OCI-LY1 (cell line): ENCODE results near the gene RNF34.
A peak's percentile ranks its signal among the peaks of the same experiment; 100 is the strongest.

Experiments
- H2AFZ ChIP-seq: fragments of 200-600 bp; sonication (generic), shearing (Covaris generic); 2 replicates; pipeline ENCODE4 v1.6.0; 2014; ENCODE audit warnings: antibody characterized with exemption, mild to moderate bottlenecking, low read length
- H3F3A ChIP-seq: fragments of 200-600 bp; sonication (generic), shearing (Covaris generic); 2 replicates; pipeline ENCODE4 v1.6.0; 2014; ENCODE audit warnings: mild to moderate bottlenecking, antibody characterized with exemption, low read length, moderate library complexity; ENCODE audit not compliant: insufficient read depth
- H3K27ac ChIP-seq: fragments of 200-600 bp; sonication (generic); 2 replicates; pipeline ENCODE4 v1.5.1; 2014; ENCODE audit warnings: low read length, mixed run types, mild to moderate bottlenecking, low read depth; ENCODE audit not compliant: poor library complexity, severe bottlenecking
- H3K27me3 ChIP-seq: fragments of 200-600 bp; sonication (generic); 2 replicates; pipeline ENCODE4 v1.6.0; 2014; ENCODE audit warnings: antibody characterized with exemption, mild to moderate bottlenecking, low read length, moderate library complexity; ENCODE audit not compliant: insufficient read depth
- H3K36me3 ChIP-seq: fragments of 200-600 bp; sonication (generic); 2 replicates; pipeline ENCODE4 v1.6.1; 2014; ENCODE audit warnings: mild to moderate bottlenecking, antibody characterized with exemption, low read length, moderate library complexity, mixed read lengths; ENCODE audit not compliant: insufficient read depth
- H3K4me1 ChIP-seq: fragments of 200-600 bp; sonication (generic); 2 replicates; pipeline ENCODE4 v1.5.1; 2014; ENCODE audit warnings: mild to moderate bottlenecking, low read length, moderate library complexity; ENCODE audit not compliant: insufficient read depth, severe bottlenecking
- H3K4me2 ChIP-seq: fragments of 200-600 bp; sonication (generic), shearing (Covaris generic); 2 replicates; pipeline ENCODE4 v1.6.1; 2014; ENCODE audit warnings: low read length
- H3K4me3 ChIP-seq: fragments of 200-600 bp; sonication (generic); 2 replicates; pipeline ENCODE4 v1.5.1; 2014; ENCODE audit warnings: low read length, low read depth, mild to moderate bottlenecking, mixed read lengths; ENCODE audit not compliant: poor library complexity, severe bottlenecking
- H3K79me2 ChIP-seq: fragments of 200-600 bp; shearing (Covaris generic); 2 replicates; pipeline ENCODE4 v1.6.1; 2016; ENCODE audit warnings: mixed run types, low read length, mixed read lengths; ENCODE audit not compliant: insufficient read depth
- H3K9ac ChIP-seq: fragments of 200-600 bp; sonication (generic), shearing (Covaris generic); 2 replicates; pipeline ENCODE4 v1.6.1; 2014; ENCODE audit warnings: mild to moderate bottlenecking, low read length, mixed read lengths
- H3K9me2 ChIP-seq: fragments of 200-600 bp; sonication (generic), shearing (Covaris generic); 2 replicates; pipeline ENCODE4 v1.6.1; 2014; ENCODE audit warnings: low read depth, mild to moderate bottlenecking, low read length, mixed read lengths
- H3K9me3 ChIP-seq: fragments of 200-600 bp; shearing (Covaris generic); 2 replicates; pipeline ENCODE4 v1.6.1; 2014; ENCODE audit warnings: low read length, mixed read lengths
- H4K20me1 ChIP-seq: fragments of 200-600 bp; sonication (generic), shearing (Covaris generic); 2 replicates; pipeline ENCODE4 v1.6.0; 2016; ENCODE audit warnings: mild to moderate bottlenecking, low read length; ENCODE audit not compliant: insufficient read depth
- CTCF ChIP-seq: fragments of 200-600 bp; sonication (generic), shearing (Covaris generic); IDR thresholded peaks from 2 replicates; pipeline ENCODE4 v1.5.1; 2017; ENCODE audit warnings: mild to moderate bottlenecking, antibody characterized with exemption, low read length, moderate library complexity, mixed read lengths
- EZH2 ChIP-seq: fragments of 200-600 bp; sonication (generic), shearing (Covaris generic); IDR thresholded peaks from 2 replicates; pipeline ENCODE4 v1.8.0; 2017; ENCODE audit warnings: borderline replicate concordance, mixed run types, mild to moderate bottlenecking, antibody characterized with exemption, low read length, moderate library complexity, mixed read lengths

Gene RNF34

GRCh38 chr12:121441555-121441954 lies 41.6 kb downstream of the RNF34 start:
- Histone ChIP-seq H3K9me3 (peaks cover 6% of the 10 kb centered on the region; the same call in 1 of the 2 replicates), H3K4me1 (no peaks in the 10 kb centered on the region), H3K4me3 (no peak overlapping the region), H3K36me3 (peaks cover 94% of the 10 kb centered on the region), H3K9me2 (no peaks in the 10 kb centered on the region), H3K9ac (no peak overlapping the region), H3F3A (no peaks in the 10 kb centered on the region), H3K4me2 (no peak overlapping the region), H3K79me2 (no peaks in the 10 kb centered on the region), H3K27me3 (no peaks in the 10 kb centered on the region), H3K27ac (no peak overlapping the region), H4K20me1 (no peaks in the 10 kb centered on the region), H2AFZ (no peak overlapping the region)
- TF ChIP-seq CTCF (peak; percentile 53), EZH2 (no peak)

GRCh38 chr12:121442028-121442948 lies 42.4 kb downstream of the RNF34 start:
- TF ChIP-seq EZH2: no peak
- TF ChIP-seq CTCF: no peak
- no peaks in the 10 kb centered on the region for H3K79me2 ChIP-seq
- peaks cover 86% of the 10 kb centered on the region for H3K36me3 ChIP-seq
- H3K27me3 ChIP-seq: no peaks in the 10 kb centered on the region
- no peaks in the 10 kb centered on the region for H3K4me1 ChIP-seq
- H3K27ac ChIP-seq: no peak overlapping the region
- H3K9ac ChIP-seq: no peak overlapping the region
- H3K9me3 ChIP-seq: 0 out of 2 replicates have a peak, but pooled peaks cover 2% of the 10 kb centered on the region
- H3F3A ChIP-seq: no peaks in the 10 kb centered on the region
- no peaks in the 10 kb centered on the region for H4K20me1 ChIP-seq
- H2AFZ ChIP-seq: no peak overlapping the region
- no peak overlapping the region for H3K4me2 ChIP-seq
- no peaks in the 10 kb centered on the region for H3K9me2 ChIP-seq
- no peak overlapping the region for H3K4me3 ChIP-seq

- no peaks in the 10 kb centered on the region for H3K9me2 ChIP-seq
- H3K9me3 ChIP-seq: 0 out of 2 replicates have a peak, but pooled peaks cover under 1% of the 10 kb centered on the region
- H4K20me1 ChIP-seq: no peaks in the 10 kb centered on the region
- H3K36me3 ChIP-seq: peaks cover 77% of the 10 kb centered on the region
- no peak overlapping the region for H3K4me2 ChIP-seq
- no peak overlapping the region for H2AFZ ChIP-seq
- TF ChIP-seq EZH2: no peak
- peak; percentile 93 for TF ChIP-seq CTCF
- H3K27me3 ChIP-seq: no peaks in the 10 kb centered on the region
- no peak overlapping the region for H3K9ac ChIP-seq
- no peaks in the 10 kb centered on the region for H3F3A ChIP-seq
- no peaks in the 10 kb centered on the region for H3K4me1 ChIP-seq
- H3K4me3 ChIP-seq: no peak overlapping the region
- H3K27ac ChIP-seq: no peak overlapping the region
- H3K79me2 ChIP-seq: no peaks in the 10 kb centered on the region
Measured at GRCh38 chr12:121443193-121443870, 43.4 kb downstream of the RNF34 start.
